ENCODE data around the gene RERE.

RERE gene

GRCh38 chr1:8415526-8416278 lies 401.7 kb downstream of the RERE start:
- no peak for DNase-seq

GRCh38 chr1:8412183-8412831 lies 405.1 kb downstream of the RERE start:
- no peak for DNase-seq

GRCh38 chr1:8411803-8412182 lies 405.6 kb downstream of the RERE start:
- no peak for DNase-seq

- DNase-seq: no peak
Measured at GRCh38 chr1:8410791-8411190, 406.6 kb downstream of the RERE start.

GRCh38 chr1:8409606-8410005 lies 407.8 kb downstream of the RERE start:
- no peak for DNase-seq

GRCh38 chr1:8409106-8409505 lies 408.3 kb downstream of the RERE start:
- no peak for DNase-seq

GRCh38 chr1:8408151-8408839 lies 409.1 kb downstream of the RERE start:
- peak; percentile 51 for DNase-seq

- DNase-seq: no peak
Measured at GRCh38 chr1:8407652-8408051, 409.8 kb downstream of the RERE start.

- DNase-seq: no peak
Measured at GRCh38 chr1:8406960-8407359, 410.5 kb downstream of the RERE start.

- no peak for DNase-seq
Measured at GRCh38 chr1:8406011-8406410, 411.4 kb downstream of the RERE start.

GRCh38 chr1:8404460-8405370 lies 412.7 kb downstream of the RERE start:
- no peak for DNase-seq

- no peak for DNase-seq
Measured at GRCh38 chr1:8402109-8402710, 415.2 kb downstream of the RERE start.

GRCh38 chr1:8398677-8399076 lies 418.8 kb downstream of the RERE start:
- no peak for DNase-seq

GRCh38 chr1:8398086-8398485 lies 419.4 kb downstream of the RERE start:
- no peak for DNase-seq

- no peak for DNase-seq
Measured at GRCh38 chr1:8397511-8397910, 419.9 kb downstream of the RERE start.

- no peak for DNase-seq
Measured at GRCh38 chr1:8396786-8397406, 420.5 kb downstream of the RERE start.

- no peak for DNase-seq
Measured at GRCh38 chr1:8396083-8396785, 421.2 kb downstream of the RERE start.

GRCh38 chr1:8395433-8395866 lies 422.0 kb downstream of the RERE start:
- DNase-seq: no peak

GRCh38 chr1:8394456-8395321 lies 422.8 kb downstream of the RERE start:
- DNase-seq: no peak

- no peak for DNase-seq
Measured at GRCh38 chr1:8392522-8392921, 424.9 kb downstream of the RERE start.

Data from DMS79 treated with DMSO at 0.1 percent for 48 hours (cell line).